T-cell (primary cell): ENCODE results near the gene ITGB7. TPM values are rescaled to one million over a fixed set of nuclear protein-coding genes. Genes with fewer than 3 reads are reported as not detected.

ENCODE experiments used
- ATAC-seq, 4 experiments: fragments of 200-7000 bp in 3 of 4; fragments of 150-1000 bp in 1 of 4; cut with Tn5 transposase; replicated peaks in 1 of 4; 1 replicate in 3 of 4; 2 replicates in 1 of 4; pipeline ENCODE4 v1.10.0; 2021; ENCODE audit warnings: moderate library complexity in 3 of 4, mild to moderate bottlenecking in 2 of 4, moderate number of reproducible peaks in 1 of 4
- CTCF ChIA-PET, 2 donors: fragments of 300-600 bp; sonication (Branson Sonifier 250); formaldehyde crosslinking; loops; one replicate each; lab custom pipeline; 2022; ENCODE audit warnings: antibody characterized with exemption in 2 of 2; lab: Charles Lee
- POLR2A ChIA-PET, 2 donors: fragments of 300-600 bp; sonication (Branson Sonifier 250); formaldehyde crosslinking; loops; one replicate each; lab custom pipeline; 2022; ENCODE audit warnings: antibody characterized with exemption in 2 of 2; lab: Charles Lee
- DNase-seq, 35 experiments: peaks; one replicate each; pipeline versions ENCODE4 v3.0.0 to v3.0.0-alpha.2; 2013 to 2023
- H3K27ac ChIP-seq: one replicate; pipeline ENCODE4 v1.5.1; 2013; ENCODE audit warnings: low read length
- H3K27me3 ChIP-seq, 2 experiments: replicated peaks in 1 of 2; 1 replicate in 1 of 2; 2 replicates in 1 of 2; pipeline versions ENCODE4 v1.6.1 to v1.7.0; 2013; ENCODE audit warnings: low read length in 1 of 2, mixed read lengths in 1 of 2; ENCODE audit not compliant: control insufficient read depth in 2 of 2, insufficient read depth in 2 of 2; ENCODE audit errors: extremely low read depth in 1 of 2
- H3K36me3 ChIP-seq, 2 donors: 1 replicate in 1 of 2; 2 replicates in 1 of 2; pipeline versions ENCODE4 v1.6.1 to v1.7.0; 2013; ENCODE audit warnings: low read length in 1 of 2; ENCODE audit not compliant: control insufficient read depth in 2 of 2, insufficient read depth in 1 of 2; ENCODE audit errors: extremely low read depth in 1 of 2
- H3K4me1 ChIP-seq, 2 experiments: 1 replicate in 1 of 2; 2 replicates in 1 of 2; pipeline versions ENCODE4 v1.6.1 to v1.7.0; 2013; ENCODE audit warnings: low read length in 2 of 2, mixed read lengths in 1 of 2; ENCODE audit not compliant: insufficient read depth in 2 of 2, control insufficient read depth in 1 of 2; ENCODE audit errors: extremely low read depth in 1 of 2
- H3K4me3 ChIP-seq, 2 donors: 1 replicate in 1 of 2; 2 replicates in 1 of 2; pipeline versions ENCODE4 v1.5.1 to v1.7.0; 2013; ENCODE audit warnings: mild to moderate bottlenecking in 2 of 2, low read length in 1 of 2, moderate library complexity in 1 of 2; ENCODE audit not compliant: control insufficient read depth in 1 of 2; ENCODE audit errors: extremely low read depth in 1 of 2
- H3K9me3 ChIP-seq: 2 replicates; pipeline ENCODE4 v1.7.0; 2013
- H3K27ac Mint-ChIP-seq, 2 donors: one replicate each; pipeline ENCODE4 v1.8.0; 2020 to 2021; ENCODE audit warnings: mild to moderate bottlenecking in 2 of 2, mixed read lengths in 2 of 2
- H3K27me3 Mint-ChIP-seq, 2 donors: one replicate each; pipeline ENCODE4 v1.8.0; 2021 to 2022; ENCODE audit warnings: mixed read lengths in 2 of 2
- H3K36me3 Mint-ChIP-seq: one replicate; pipeline ENCODE4 v1.8.0; 2021; ENCODE audit warnings: mixed read lengths
- H3K4me1 Mint-ChIP-seq, 3 donors: one replicate each; pipeline ENCODE4 v1.8.0; 2020 to 2022; ENCODE audit warnings: mixed read lengths in 3 of 3, mild to moderate bottlenecking in 1 of 3
- H3K4me3 Mint-ChIP-seq, 3 donors: one replicate each; pipeline ENCODE4 v1.8.0; 2020 to 2022; ENCODE audit warnings: mild to moderate bottlenecking in 3 of 3, mixed read lengths in 3 of 3, moderate library complexity in 3 of 3
- H3K9me3 Mint-ChIP-seq, 3 donors: one replicate each; pipeline ENCODE4 v1.8.0; 2020 to 2022; ENCODE audit warnings: mixed read lengths in 3 of 3
- WGBS: methylation state at CpG from one replicate; pipeline ENCODE4 v1.1.5; 2013; ENCODE audit warnings: missing lambda C conversion rate; ENCODE audit not compliant: insufficient coverage; 5-methylcytosine and 5-hydroxymethylcytosine counted together
- total RNA-seq, 35 experiments: library from RNA in 6 of 35; stranded (reverse) in 6 of 35; fragments of 120-200 nt in 1 of 35; gene quantifications; one replicate each; pipeline versions ENCODE4 v1.2.1 to v1.2.4 and lab custom pipeline; 2013 to 2026

The ITGB7 gene
- total RNA-seq, 5 donors from 2014 or later (not counting 1 experiment from before 2014, with no cell fraction given) = 247 to 590 (median 469) TPM

DNA sequence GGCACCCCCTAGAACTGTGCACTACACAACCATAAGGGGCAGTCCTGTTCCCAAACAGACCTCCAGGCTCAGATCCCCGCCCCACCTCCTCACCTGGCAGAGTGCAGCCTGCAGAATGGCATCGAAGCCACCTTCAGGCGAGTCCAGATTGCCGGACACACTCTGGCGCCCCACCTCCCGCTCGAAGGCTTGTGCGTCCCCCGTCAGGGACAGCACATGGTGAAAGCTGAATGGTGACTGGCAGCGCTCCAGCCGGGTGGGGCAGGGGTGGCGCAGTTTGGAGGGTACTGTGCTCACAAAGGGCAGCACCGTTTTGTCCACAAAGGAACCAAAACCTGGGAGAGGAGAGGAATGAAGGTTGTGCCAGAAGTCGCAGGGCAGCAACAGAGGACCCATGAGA, 10.6 kb downstream of the ITGB7 start:
- Histone ChIP-seq H3K4me3 (no peak overlapping the region), H3K9me3 (no peaks in the 10 kb centered on the region), H3K36me3 (peaks cover 34 to 74% of the 10 kb centered on the region in 2 donors), H3K27me3 (no peaks in the 10 kb centered on the region), H3K4me1 (peaks cover 26 to 50% of the 10 kb centered on the region in 2 experiments), H3K27ac (no peak overlapping the region)
- Mint-ChIP-seq H3K4me3 (peak overlapping the region in 1 of 3 donors; percentile 51), H3K27me3 (no peaks in the 10 kb centered on the region), H3K9me3 (no peaks in the 10 kb centered on the region), H3K4me1 (peaks cover 55 to 69% (median 66%) of the 10 kb centered on the region in 3 donors), H3K36me3 (peaks cover 79% of the 10 kb centered on the region), H3K27ac (peak overlapping the region; percentile 52 to 83)
- 94% methylated on average over 14 of the region's 14 CpGs for WGBS
- ChIA-PET POLR2A (no interaction called here), CTCF (interaction anchor here in 1 of 2 donors (1.4 kb wide), 1 partner anchor 36 kb away, joined by 3 read pairs; no protein-coding TSS in a partner anchor)
- DNase-seq (no peak), ATAC-seq (no peak)

DNA sequence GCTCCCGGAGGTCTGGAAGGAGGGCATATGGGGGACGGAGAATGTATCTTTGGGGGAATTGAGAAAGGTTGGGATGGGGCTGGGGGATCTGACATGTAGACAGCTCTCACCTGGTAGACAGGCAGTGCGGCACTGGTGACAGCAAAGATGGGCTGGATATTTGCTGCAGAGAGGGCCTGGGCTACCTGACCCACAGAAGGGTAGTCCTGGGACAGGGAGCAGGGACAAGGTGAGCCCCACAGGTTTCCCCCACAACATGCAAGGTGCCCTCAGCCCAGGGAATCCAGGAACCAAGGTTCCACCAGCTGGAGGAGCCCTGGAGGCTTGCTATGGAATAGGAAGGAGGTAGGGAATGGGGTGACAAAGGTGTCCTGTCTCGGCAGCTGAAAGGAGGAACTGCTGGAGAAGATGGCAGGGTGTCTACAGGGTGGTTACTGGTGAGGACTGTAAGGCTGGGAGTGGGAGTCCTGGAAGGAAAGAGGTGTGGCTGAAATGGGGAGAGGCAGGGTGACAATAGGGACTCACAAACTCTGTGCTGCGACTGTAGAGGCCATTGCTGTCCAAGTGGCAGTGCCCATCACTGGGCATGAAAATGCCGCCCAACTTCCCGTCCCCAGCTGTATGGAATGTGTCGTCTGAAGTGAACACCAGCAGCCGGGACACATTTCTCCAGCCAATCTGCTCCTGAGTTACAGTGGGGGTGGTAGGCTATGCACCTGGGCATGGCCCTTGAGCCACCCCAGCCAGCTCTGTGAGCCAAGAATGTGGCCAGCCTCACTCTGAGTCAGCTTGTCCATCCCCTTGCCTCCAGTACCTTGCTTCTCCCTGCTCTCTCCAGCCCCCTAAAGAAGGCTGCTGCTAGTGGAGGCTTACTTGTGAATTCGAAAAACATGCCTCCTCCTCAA, 11.3 kb downstream of the ITGB7 start:
- 99% methylated on average over 9 of the region's 10 CpGs for WGBS
- Histone ChIP-seq H3K27ac (peak overlapping the region; percentile 21), H3K4me1 (peaks cover 19 to 51% of the 10 kb centered on the region in 2 experiments), H3K9me3 (no peaks in the 10 kb centered on the region), H3K27me3 (no peaks in the 10 kb centered on the region), H3K36me3 (peaks cover 37 to 82% of the 10 kb centered on the region in 2 donors), H3K4me3 (no peak overlapping the region)
- peaks cover 79% of the 10 kb centered on the region for H3K36me3 Mint-ChIP-seq
- ChIA-PET POLR2A (interaction anchor here in 1 of 2 donors (1.0 kb wide), 1 partner anchor 39 kb away, joined by 3 read pairs; no protein-coding TSS in a partner anchor), CTCF (interaction anchor here (0.5 to 1.4 kb wide), 6 partner anchors 9 to 184 kb away, joined by 3 to 5 read pairs (median 3); partner anchors contain the start of genes PFDN5 (in 1 of the 2) and SP1 (in 1 of the 2))
- no peaks in the 10 kb centered on the region for H3K27me3 Mint-ChIP-seq
- no peaks in the 10 kb centered on the region for H3K9me3 Mint-ChIP-seq
- DNase-seq (no peak), ATAC-seq (no peak)
- peaks cover 53 to 68% (median 61%) of the 10 kb centered on the region in 3 donors for H3K4me1 Mint-ChIP-seq
- H3K27ac Mint-ChIP-seq = peak overlapping the region; percentile 52 to 83
- peak overlapping the region in 1 of 3 donors; percentile 51 for H3K4me3 Mint-ChIP-seq

DNA sequence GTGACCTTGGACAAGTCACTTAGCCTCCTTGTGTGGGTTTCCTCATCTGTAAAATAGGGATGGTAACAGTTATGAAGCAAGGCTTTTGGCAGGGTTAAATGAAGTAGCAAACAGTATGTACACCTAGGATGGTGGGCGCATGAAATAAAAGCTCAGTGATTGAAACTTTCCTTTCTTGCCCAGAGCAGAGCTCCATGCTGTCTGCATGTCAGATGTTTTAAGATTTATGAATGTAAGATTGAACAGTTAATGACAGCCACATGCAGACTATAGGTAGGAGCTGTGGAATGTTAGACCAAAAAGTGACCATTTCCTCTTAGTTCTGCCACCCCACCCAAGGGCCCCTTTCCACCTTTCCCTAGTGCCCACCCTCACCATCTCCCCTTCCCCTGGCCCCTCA, 12.1 kb downstream of the ITGB7 start:
- Histone ChIP-seq H3K27me3 (no peaks in the 10 kb centered on the region), H3K9me3 (no peaks in the 10 kb centered on the region), H3K4me3 (no peak overlapping the region), H3K27ac (peak overlapping the region; percentile 21), H3K4me1 (peaks cover 14 to 48% of the 10 kb centered on the region in 2 experiments), H3K36me3 (peaks cover 37 to 78% of the 10 kb centered on the region in 2 donors)
- H3K9me3 Mint-ChIP-seq = no peaks in the 10 kb centered on the region
- ChIA-PET POLR2A (interaction anchor here in 1 of 2 donors (0.6 to 1.0 kb wide), 2 partner anchors 10 to 40 kb away, joined by 3 read pairs; no protein-coding TSS in a partner anchor), CTCF (interaction anchor here (0.5 to 1.4 kb wide), 4 partner anchors 8 to 185 kb away, joined by 3 to 5 read pairs (median 4); partner anchors contain the start of genes PFDN5 (in 1 of the 2) and SP1 (in 1 of the 2))
- ATAC-seq (no peak), DNase-seq (no peak)
- H3K4me1 Mint-ChIP-seq = peaks cover 50 to 68% (median 58%) of the 10 kb centered on the region in 3 donors
- peaks cover 74% of the 10 kb centered on the region for H3K36me3 Mint-ChIP-seq
- no peaks in the 10 kb centered on the region for H3K27me3 Mint-ChIP-seq
- WGBS = no CpG with 5 or more reads among the region's 1 CpG
- H3K27ac Mint-ChIP-seq = peak overlapping the region in 1 of 2 donors; percentile 83
- H3K4me3 Mint-ChIP-seq = peak overlapping the region in 1 of 3 donors; percentile 47

DNA sequence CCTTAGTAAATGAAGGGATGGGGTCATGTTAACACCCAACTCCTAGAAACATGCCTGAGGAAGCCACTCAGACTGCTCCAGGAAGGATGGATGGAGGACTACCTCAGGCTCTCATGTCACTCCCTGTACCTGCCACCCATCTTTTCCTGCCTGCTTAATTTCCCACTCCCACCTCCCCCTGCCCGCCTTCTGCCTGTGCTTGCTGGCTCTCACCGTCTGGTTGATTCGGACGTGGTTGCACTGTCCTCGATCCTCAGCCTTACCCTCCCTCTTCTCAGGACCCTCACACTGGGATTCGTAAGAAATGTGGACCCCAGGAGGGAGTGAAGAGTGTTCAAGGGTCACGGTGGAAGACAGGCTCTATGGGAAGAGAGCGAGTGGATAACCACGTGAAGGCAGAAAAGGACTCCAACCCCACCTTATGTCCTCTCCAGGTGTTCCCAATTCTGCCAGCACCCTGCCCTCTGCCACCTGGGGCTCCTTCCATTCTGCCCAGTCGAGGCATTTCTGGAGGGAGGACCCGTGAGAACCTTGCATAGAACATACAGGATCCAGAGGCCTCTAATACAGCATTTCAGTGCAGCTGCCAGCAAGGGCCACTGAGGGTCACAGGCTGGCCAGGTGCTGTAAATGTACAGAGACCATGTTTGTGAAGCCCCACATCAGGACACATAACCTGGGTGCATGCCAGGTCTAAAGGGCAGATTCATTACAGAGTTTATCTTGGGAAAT, 12.9 kb downstream of the ITGB7 start:
- H3K27ac ChIP-seq = no peak overlapping the region
- Mint-ChIP-seq H3K9me3 (no peaks in the 10 kb centered on the region), H3K27me3 (no peaks in the 10 kb centered on the region), H3K36me3 (peaks cover 69% of the 10 kb centered on the region), H3K4me1 (peaks cover 47 to 64% (median 57%) of the 10 kb centered on the region in 3 donors), H3K4me3 (peak overlapping the region in 1 of 3 donors; percentile 9), H3K27ac (peak overlapping the region; percentile 36 to 80)
- POLR2A ChIA-PET = no interaction called here
- no peaks in the 10 kb centered on the region for H3K27me3 ChIP-seq
- ATAC-seq (no peak), DNase-seq (no peak)
- H3K9me3 ChIP-seq = no peaks in the 10 kb centered on the region
- H3K36me3 ChIP-seq = peaks cover 37 to 77% of the 10 kb centered on the region in 2 donors
- 83% methylated on average over 2 of the region's 11 CpGs for WGBS
- H3K4me1 ChIP-seq = peaks cover 6 to 42% of the 10 kb centered on the region in 2 experiments
- no peak overlapping the region for H3K4me3 ChIP-seq
- CTCF ChIA-PET = interaction anchor here in 1 of 2 donors (1.0 to 1.4 kb wide), 2 partner anchors 35 to 101 kb away, joined by 3 to 5 read pairs; partner anchors contain the start of gene PFDN5

DNA sequence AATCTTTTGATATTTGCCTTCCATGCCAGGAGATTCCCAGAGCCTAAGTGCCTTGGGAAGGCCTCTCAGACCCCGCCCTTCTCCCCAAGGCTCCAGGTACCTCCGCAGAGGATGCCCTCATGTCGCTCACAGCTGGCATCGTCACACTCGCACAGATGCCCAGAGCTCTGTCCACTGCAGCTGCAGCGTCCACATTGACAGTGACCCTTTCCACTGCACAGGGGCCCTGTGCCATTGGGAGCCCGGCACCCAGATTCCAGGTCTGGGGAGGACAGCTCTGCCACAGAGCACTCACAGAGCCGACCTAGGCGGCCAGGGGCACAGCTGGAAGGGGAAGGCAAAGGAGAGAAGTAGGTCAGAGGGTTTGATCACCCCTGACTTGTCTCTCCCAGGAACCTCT, 14.0 kb downstream of the ITGB7 start:
- Mint-ChIP-seq H3K27ac (peak overlapping the region; percentile 63 to 80), H3K9me3 (no peaks in the 10 kb centered on the region), H3K27me3 (no peaks in the 10 kb centered on the region), H3K4me1 (peaks cover 38 to 53% (median 51%) of the 10 kb centered on the region in 3 donors), H3K36me3 (peaks cover 62% of the 10 kb centered on the region), H3K4me3 (peak overlapping the region in 1 of 3 donors; percentile 21)
- no peak for ATAC-seq
- 100% methylated on average over 7 of the region's 9 CpGs for WGBS
- Histone ChIP-seq H3K27ac (no peak overlapping the region), H3K4me1 (peaks cover 0 to 31% of the 10 kb centered on the region in 2 experiments), H3K4me3 (no peak overlapping the region), H3K27me3 (no peaks in the 10 kb centered on the region), H3K36me3 (peaks cover 40 to 84% of the 10 kb centered on the region in 2 donors), H3K9me3 (no peaks in the 10 kb centered on the region)
- DNase-seq = no peak
- ChIA-PET CTCF (interaction anchor here in 1 of 2 donors (0.5 to 0.8 kb wide), 2 partner anchors 32 to 71 kb away, joined by 3 to 4 read pairs; no protein-coding TSS in a partner anchor), POLR2A (no interaction called here)
